Keratinocyte (primary cell): ENCODE measurements around the gene DOP1B.

Experiments
- EZH2 ChIP-seq: IDR thresholded peaks from one replicate; pipeline ENCODE4 v1.6.1; 2012; ENCODE audit warnings: inconsistent platforms, mild to moderate bottlenecking, low read length, moderate library complexity
- TF ChIP-seq, protein P1 (sequence below), 3 experiments: IDR thresholded peaks in 1 of 3; conservative IDR thresholded peaks in 1 of 3; optimal IDR thresholded peaks in 1 of 3; 2 replicates in 2 of 3; 3 replicates in 1 of 3; pipeline versions ENCODE3 to v1.5.1; 2011; ENCODE audit warnings: low read length in 3 of 3, mild to moderate bottlenecking in 3 of 3, moderate library complexity in 2 of 3, control low read depth in 1 of 3, inconsistent platforms in 1 of 3; ENCODE audit not compliant: insufficient read depth in 2 of 3; ENCODE audit errors: extremely low read depth in 1 of 3

DNA sequence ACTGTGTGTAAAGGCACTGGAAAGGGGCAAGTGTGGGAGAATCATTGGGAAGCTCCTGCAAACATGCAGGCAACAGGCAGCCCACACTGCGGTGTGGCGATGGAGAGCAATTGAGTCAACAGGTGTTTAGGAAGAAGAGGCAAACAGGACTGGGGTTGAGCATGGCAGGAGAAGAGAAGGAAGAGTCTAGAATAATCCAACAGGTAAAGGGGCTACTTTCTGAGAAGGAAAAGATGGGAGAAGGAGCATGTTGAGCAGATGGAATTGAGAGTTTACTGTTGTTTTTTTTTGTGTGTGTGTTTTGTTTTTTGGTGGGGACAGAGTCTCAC lies 4.2 kb downstream of the DOP1B start:
- TF ChIP-seq, protein P1, sequence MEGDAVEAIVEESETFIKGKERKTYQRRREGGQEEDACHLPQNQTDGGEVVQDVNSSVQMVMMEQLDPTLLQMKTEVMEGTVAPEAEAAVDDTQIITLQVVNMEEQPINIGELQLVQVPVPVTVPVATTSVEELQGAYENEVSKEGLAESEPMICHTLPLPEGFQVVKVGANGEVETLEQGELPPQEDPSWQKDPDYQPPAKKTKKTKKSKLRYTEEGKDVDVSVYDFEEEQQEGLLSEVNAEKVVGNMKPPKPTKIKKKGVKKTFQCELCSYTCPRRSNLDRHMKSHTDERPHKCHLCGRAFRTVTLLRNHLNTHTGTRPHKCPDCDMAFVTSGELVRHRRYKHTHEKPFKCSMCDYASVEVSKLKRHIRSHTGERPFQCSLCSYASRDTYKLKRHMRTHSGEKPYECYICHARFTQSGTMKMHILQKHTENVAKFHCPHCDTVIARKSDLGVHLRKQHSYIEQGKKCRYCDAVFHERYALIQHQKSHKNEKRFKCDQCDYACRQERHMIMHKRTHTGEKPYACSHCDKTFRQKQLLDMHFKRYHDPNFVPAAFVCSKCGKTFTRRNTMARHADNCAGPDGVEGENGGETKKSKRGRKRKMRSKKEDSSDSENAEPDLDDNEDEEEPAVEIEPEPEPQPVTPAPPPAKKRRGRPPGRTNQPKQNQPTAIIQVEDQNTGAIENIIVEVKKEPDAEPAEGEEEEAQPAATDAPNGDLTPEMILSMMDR (optimal IDR thresholded peaks at IDR 0.05 in 1 of 3, IDR thresholded peaks at IDR 0.05 in 1 of 3, conservative IDR thresholded peaks at IDR 0.05 in 1 of 3; ENCODE audit: extremely low read depth in 1 of 3, insufficient read depth in 2 of 3, low read length in 3 of 3), result no peak
- TF ChIP-seq EZH2, result no peak
